HepG2 (cell line): ENCODE results near the gene PREX1. TPM values are rescaled to one million over a fixed set of nuclear protein-coding genes. Genes with fewer than 3 reads are reported as not detected.

Source experiments
- AFF4 ChIP-seq: sonication (generic); formaldehyde crosslinking; IDR thresholded peaks from 2 replicates; pipeline ENCODE4 v1.4.0; 2020; ENCODE audit warnings: missing genetic modification reagents
- ARID2 ChIP-seq: sonication (generic); formaldehyde crosslinking; IDR thresholded peaks from 2 replicates; pipeline ENCODE4 v1.8.1; 2022; ENCODE audit warnings: mild to moderate bottlenecking, missing genetic modification reagents, borderline replicate concordance
- ATF2 ChIP-seq: sonication (generic); formaldehyde crosslinking; IDR thresholded peaks from 2 replicates; pipeline ENCODE4 v1.4.0; 2020; ENCODE audit warnings: missing genetic modification reagents
- BORCS8-MEF2B ChIP-seq: sonication (generic); formaldehyde crosslinking; IDR thresholded peaks from 2 replicates; pipeline ENCODE4 v1.8.0; 2022; ENCODE audit warnings: mild to moderate bottlenecking, missing genetic modification reagents
- ELK4 ChIP-seq: sonication (generic); formaldehyde crosslinking; IDR thresholded peaks from 2 replicates; pipeline ENCODE4 v1.9.0; 2021; ENCODE audit warnings: missing genetic modification reagents, borderline replicate concordance
- ETS1 ChIP-seq: sonication (generic); formaldehyde crosslinking; IDR thresholded peaks from 2 replicates; pipeline ENCODE4 v1.4.0; 2020; ENCODE audit warnings: missing genetic modification reagents
- MXD1 ChIP-seq: sonication (generic); formaldehyde crosslinking; IDR thresholded peaks from 2 replicates; pipeline ENCODE4 v1.4.0; 2020; ENCODE audit warnings: mild to moderate bottlenecking, missing genetic modification reagents
- NR2F2 ChIP-seq: IDR thresholded peaks from 2 replicates; pipeline ENCODE4 v1.6.1; 2012; ENCODE audit warnings: low read depth, inconsistent platforms, borderline replicate concordance
- NR3C1 ChIP-seq: sonication (generic); formaldehyde crosslinking; IDR thresholded peaks from 2 replicates; pipeline ENCODE4 v1.4.0; 2020; ENCODE audit warnings: missing genetic modification reagents
- ZBTB10 ChIP-seq: sonication (generic); formaldehyde crosslinking; IDR thresholded peaks from 2 replicates; pipeline ENCODE4 v1.4.0; 2020; ENCODE audit warnings: missing genetic modification reagents, borderline replicate concordance
- ZNF276 ChIP-seq: sonication (generic); formaldehyde crosslinking; IDR thresholded peaks from 2 replicates; pipeline ENCODE4 v1.4.0; 2020; ENCODE audit warnings: mild to moderate bottlenecking, low read depth, missing genetic modification reagents
- polyA plus RNA-seq, 8 experiments: library from polyadenylated mRNA; depleted of rRNA in 3 of 8; stranded (reverse) in 7 of 8; unstranded in 1 of 8; fragments of >200 nt; fragmentation: Illumina TruSeq in 4 of 8; extraction: Trizol in 4 of 8; gene quantifications; 2 replicates each; pipeline versions ENCODE4 v1.2.1 to v1.2.3, GENCODE V29; 2011 to 2016; ENCODE audit warnings: low read depth in 4 of 8, missing spikeins in 1 of 8, mixed read lengths in 1 of 8; ENCODE audit not compliant: insufficient read depth in 1 of 8
- total RNA-seq, 5 experiments: library from RNA; depleted of rRNA; stranded (reverse); fragments of >200 nt; fragmentation: Illumina TruSeq; extraction: Trizol; gene quantifications; 2 replicates each; pipeline ENCODE4 v1.2.3, GENCODE V29; 2016; ENCODE audit warnings: low read depth in 1 of 5

PREX1 gene
- total and polyA plus RNA-seq, 2 of the 13 experiments (the other 11 are each of a cell fraction or from before 2014, with no cell fraction given) = 0.02 to 0.04 TPM

GRCh38 chr20:48597521-48598302 is 230.1 kb downstream of the PREX1 start (continued):
- TF ChIP-seq AFF4 = no peak
- no peak for TF ChIP-seq ZBTB10 (CRISPR knock-in tag)
- no peak for TF ChIP-seq MXD1 (CRISPR knock-in tag)
- TF ChIP-seq ARID2 (CRISPR knock-in tag) = no peak
- peak; percentile 52; the same call in 1 of the 2 replicates for TF ChIP-seq ATF2 (CRISPR knock-in tag)
- no peak for TF ChIP-seq NR3C1
- TF ChIP-seq ELK4 (CRISPR knock-in tag) = no peak
- 0 out of 2 replicates have a peak, but pooled peaks have one; percentile 34 for TF ChIP-seq BORCS8-MEF2B
- TF ChIP-seq ETS1 (CRISPR knock-in tag) = no peak
- TF ChIP-seq NR2F2 = no peak
- TF ChIP-seq ZNF276 (CRISPR knock-in tag) = no peak
